DMS53 (cell line): Measurements from ENCODE around the gene CCDC154.
A peak's percentile ranks its signal among the peaks of the same experiment; 100 is the strongest.
"Not testable (repeated sequence)": the region's sequence is repeated elsewhere in the genome, so short reads cannot be mapped to it uniquely, and the experiment has no call there.

Source experiments
- DNase-seq: peaks from one replicate; lab custom pipeline; 2025; lab: John Stamatoyannopoulos, UW

The CCDC154 gene

GRCh38 chr16:1443980-1444729 is at the start of gene CCDC154:
Gene CCDC154 (minus strand): TSS chr16:1444556. CDS start chr16:1444322, 234 bp downstream.
- DNase-seq: no peak

- peak; percentile 60 for DNase-seq
Observed at GRCh38 chr16:1493746-1494094, 49.4 kb upstream of the CCDC154 start.

GRCh38 chr16:1492923-1493745 is 48.8 kb upstream of the CCDC154 start, which contains the start of gene TELO2:
Gene TELO2 (plus strand): TSS chr16:1493360. CDS start chr16:1494282, 922 bp downstream.
- peak; percentile 89 for DNase-seq

GRCh38 chr16:1492082-1492922 is 47.9 kb upstream of the CCDC154 start:
- DNase-seq: no peak

GRCh38 chr16:1491327-1491726 is 47.0 kb upstream of the CCDC154 start:
- DNase-seq: no peak

GRCh38 chr16:1489077-1489476 is 44.7 kb upstream of the CCDC154 start:
- DNase-seq: no peak

- DNase-seq: no peak
Observed at GRCh38 chr16:1488619-1489018, 44.3 kb upstream of the CCDC154 start, which contains the start of gene PTX4. Gene PTX4 (minus strand): TSS chr16:1488944. CDS start chr16:1488909, 35 bp downstream.

- DNase-seq: no peak
Observed at GRCh38 chr16:1488054-1488601, 43.8 kb upstream of the CCDC154 start.

GRCh38 chr16:1487395-1488053 is 43.2 kb upstream of the CCDC154 start:
- no peak for DNase-seq

- no peak for DNase-seq
Observed at GRCh38 chr16:1486551-1487390, 42.4 kb upstream of the CCDC154 start.

- DNase-seq: no peak
Observed at GRCh38 chr16:1485847-1486496, 41.6 kb upstream of the CCDC154 start.

- DNase-seq: no peak
Observed at GRCh38 chr16:1481906-1482835, 37.8 kb upstream of the CCDC154 start.

- DNase-seq: not testable (repeated sequence)
Observed at GRCh38 chr16:1478937-1479336, 34.6 kb upstream of the CCDC154 start.

GRCh38 chr16:1477033-1477432 is 32.7 kb upstream of the CCDC154 start:
- no peak for DNase-seq

GRCh38 chr16:1475552-1476114 is 31.3 kb upstream of the CCDC154 start:
- no peak for DNase-seq

GRCh38 chr16:1474796-1475551 is 30.6 kb upstream of the CCDC154 start, which contains the start of gene CLCN7:
Gene CLCN7 (minus strand): TSS chr16:1475028. CDS start chr16:1474974, 54 bp downstream.
- peak; percentile 90 for DNase-seq

- DNase-seq: peak; percentile 16
Observed at GRCh38 chr16:1474082-1474795, 29.9 kb upstream of the CCDC154 start.
